22Rv1 (cell line): ENCODE data around the gene SGCB.

ENCODE experiments used
- CTCF ChIP-seq: fragments of 450-650 bp; IDR thresholded peaks from 2 replicates; pipeline ENCODE4 v1.5.1; 2017; ENCODE audit warnings: mild to moderate bottlenecking
- ZFX ChIP-seq: fragments of 450-650 bp; IDR thresholded peaks from 2 replicates; pipeline ENCODE4 v1.6.1; 2017; ENCODE audit warnings: antibody characterized with exemption, borderline replicate concordance

GRCh38 chr4:52004414-52004813 is 33.7 kb downstream of the SGCB start:
- TF ChIP-seq CTCF, result no peak
- no peak for TF ChIP-seq ZFX
